CD4-positive, CD25-positive, alpha-beta regulatory T cell (primary cell): ENCODE data around the gene ATG16L2. TPM values are rescaled to one million over a fixed set of nuclear protein-coding genes. Genes with fewer than 3 reads are reported as not detected.

Experiments
- ATAC-seq, 2 donors: fragments of 150-1000 bp; cut with Tn5 transposase; one replicate each; pipeline ENCODE4 v1.10.0; 2021; ENCODE audit warnings: low read depth in 2 of 2, moderate number of reproducible peaks in 2 of 2, moderate library complexity in 1 of 2
- DNase-seq, 3 donors: peaks; one replicate each; pipeline versions ENCODE4 v3.0.0 to v3.0.0-alpha.2; 2012 to 2022; ENCODE audit warnings: mixed read lengths in 1 of 3
- H3K27ac ChIP-seq: one replicate; pipeline ENCODE4 v1.7.0; 2013; ENCODE audit warnings: mild to moderate bottlenecking, low read length; ENCODE audit not compliant: insufficient read depth, poor library complexity, severe bottlenecking
- H3K27me3 ChIP-seq: one replicate; pipeline ENCODE4 v1.7.0; 2013; ENCODE audit warnings: low read length; ENCODE audit not compliant: control insufficient read depth, insufficient read depth
- H3K36me3 ChIP-seq: one replicate; pipeline ENCODE4 v1.7.0; 2013; ENCODE audit warnings: mild to moderate bottlenecking, low read length, moderate library complexity; ENCODE audit not compliant: control insufficient read depth, insufficient read depth
- H3K4me1 ChIP-seq: 2 replicates; pipeline ENCODE4 v1.7.0; 2013; ENCODE audit warnings: mild to moderate bottlenecking, low read length; ENCODE audit not compliant: insufficient read depth, control insufficient read depth, poor library complexity, severe bottlenecking
- H3K4me3 ChIP-seq: one replicate; pipeline ENCODE4 v1.7.0; 2013; ENCODE audit warnings: low read depth, mild to moderate bottlenecking, low read length, moderate library complexity
- H3K9me3 ChIP-seq, 2 experiments: 1 replicate in 1 of 2; 2 replicates in 1 of 2; pipeline ENCODE4 v1.7.0; 2013; ENCODE audit warnings: low read length in 2 of 2, mild to moderate bottlenecking in 1 of 2, moderate library complexity in 1 of 2; ENCODE audit not compliant: control insufficient read depth in 2 of 2
- H3K27ac Mint-ChIP-seq, 3 donors: one replicate each; pipeline ENCODE4 v1.8.0; 2020 to 2022; ENCODE audit warnings: mild to moderate bottlenecking in 3 of 3, mixed read lengths in 3 of 3, moderate library complexity in 2 of 3
- H3K27me3 Mint-ChIP-seq: one replicate; pipeline ENCODE4 v1.8.0; 2022; ENCODE audit warnings: mild to moderate bottlenecking, mixed read lengths
- H3K36me3 Mint-ChIP-seq: one replicate; pipeline ENCODE4 v1.8.0; 2020; ENCODE audit warnings: mixed read lengths
- H3K4me1 Mint-ChIP-seq, 4 donors: one replicate each; pipeline ENCODE4 v1.8.0; 2020 to 2022; ENCODE audit warnings: mixed read lengths in 4 of 4, mild to moderate bottlenecking in 1 of 4
- H3K4me3 Mint-ChIP-seq, 4 donors: one replicate each; pipeline ENCODE4 v1.8.0; 2020 to 2022; ENCODE audit warnings: mild to moderate bottlenecking in 4 of 4, mixed read lengths in 4 of 4, moderate library complexity in 3 of 4
- H3K9me3 Mint-ChIP-seq, 7 donors: one replicate each; pipeline ENCODE4 v1.8.0; 2020 to 2022; ENCODE audit warnings: mixed read lengths in 7 of 7, mild to moderate bottlenecking in 3 of 7, moderate library complexity in 2 of 7
- polyA plus RNA-seq, 4 donors: library from polyadenylated mRNA; unstranded; fragments of 300-500 nt; fragmentation: Illumina TruSeq; gene quantifications; one replicate each; pipeline ENCODE4 v1.2.3, GENCODE V29; 2021
- total RNA-seq: library from RNA; stranded (reverse); gene quantifications from one replicate; pipeline ENCODE4 v1.2.3, GENCODE V29; 2022

Gene ATG16L2
- total and polyA plus RNA-seq, 5 donors from 2014 or later, result 6.7 to 89.9 (median 11.1) TPM

GRCh38 chr11:72829178-72829577 is 15.0 kb downstream of the ATG16L2 start:
- no peak overlapping the region for H3K27ac ChIP-seq
- H3K9me3 ChIP-seq, result no peaks in the 10 kb centered on the region
- H3K27me3 Mint-ChIP-seq, result no peaks in the 10 kb centered on the region
- peaks cover 0 to 22% (median 9%) of the 10 kb centered on the region in 4 donors for H3K4me1 Mint-ChIP-seq
- H3K4me1 ChIP-seq, result peaks cover 6% of the 10 kb centered on the region
- peaks cover 4% of the 10 kb centered on the region for H3K36me3 Mint-ChIP-seq
- ATAC-seq, result no peak
- H3K36me3 ChIP-seq, result peaks cover 22% of the 10 kb centered on the region
- no peak overlapping the region for H3K4me3 ChIP-seq
- H3K27me3 ChIP-seq, result no peaks in the 10 kb centered on the region
- no peaks in the 10 kb centered on the region for H3K9me3 Mint-ChIP-seq
- peak overlapping the region in 1 of 4 donors; percentile 35 for H3K4me3 Mint-ChIP-seq
- DNase-seq, result no peak
- H3K27ac Mint-ChIP-seq, result peak overlapping the region in 2 of 3 donors; percentile 29 to 78

DNA sequence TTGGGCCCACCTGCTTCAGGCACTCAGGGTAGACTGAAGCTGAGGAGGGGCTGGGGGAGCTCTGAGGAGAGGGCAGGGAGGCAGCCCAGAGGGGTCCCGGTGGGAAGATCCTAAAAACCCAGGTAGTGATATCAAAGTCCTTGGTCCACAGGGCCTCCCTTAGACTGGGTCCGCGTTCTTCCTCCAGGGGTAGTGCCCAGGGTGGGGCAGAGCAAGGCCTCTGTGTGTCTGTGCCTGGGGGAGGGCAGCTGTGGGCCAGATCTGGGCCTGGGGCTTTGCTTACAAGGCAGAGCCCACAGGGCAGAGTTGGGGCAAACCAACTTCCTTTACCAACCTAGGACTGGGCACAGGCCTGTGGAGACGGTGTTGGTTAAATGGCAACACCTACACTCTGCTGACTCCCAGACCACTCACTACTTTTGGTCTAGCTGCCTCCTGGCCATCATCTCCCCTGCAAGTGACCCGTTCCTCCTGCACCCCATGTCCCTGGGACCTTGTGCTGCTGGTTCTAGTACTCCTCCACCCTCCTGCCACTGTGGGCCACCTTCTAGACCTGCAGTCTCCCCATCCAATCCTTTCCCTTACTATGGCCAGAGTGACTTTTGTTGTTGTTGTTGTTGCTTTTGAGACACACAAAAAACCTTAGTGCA is 15.8 kb downstream of the ATG16L2 start:
- Mint-ChIP-seq H3K36me3 (peaks cover 4% of the 10 kb centered on the region), H3K9me3 (no peaks in the 10 kb centered on the region), H3K4me1 (peaks cover 0 to 18% (median 7%) of the 10 kb centered on the region in 4 donors), H3K27me3 (no peaks in the 10 kb centered on the region), H3K4me3 (peak overlapping the region in 1 of 4 donors; percentile 61), H3K27ac (peak overlapping the region in 2 of 3 donors; percentile 69)
- Histone ChIP-seq H3K4me3 (no peak overlapping the region), H3K36me3 (peaks cover 20% of the 10 kb centered on the region), H3K27ac (no peak overlapping the region), H3K27me3 (no peaks in the 10 kb centered on the region), H3K9me3 (no peaks in the 10 kb centered on the region), H3K4me1 (peaks cover 6% of the 10 kb centered on the region)
- DNase-seq, result no peak
- ATAC-seq, result no peak

DNA sequence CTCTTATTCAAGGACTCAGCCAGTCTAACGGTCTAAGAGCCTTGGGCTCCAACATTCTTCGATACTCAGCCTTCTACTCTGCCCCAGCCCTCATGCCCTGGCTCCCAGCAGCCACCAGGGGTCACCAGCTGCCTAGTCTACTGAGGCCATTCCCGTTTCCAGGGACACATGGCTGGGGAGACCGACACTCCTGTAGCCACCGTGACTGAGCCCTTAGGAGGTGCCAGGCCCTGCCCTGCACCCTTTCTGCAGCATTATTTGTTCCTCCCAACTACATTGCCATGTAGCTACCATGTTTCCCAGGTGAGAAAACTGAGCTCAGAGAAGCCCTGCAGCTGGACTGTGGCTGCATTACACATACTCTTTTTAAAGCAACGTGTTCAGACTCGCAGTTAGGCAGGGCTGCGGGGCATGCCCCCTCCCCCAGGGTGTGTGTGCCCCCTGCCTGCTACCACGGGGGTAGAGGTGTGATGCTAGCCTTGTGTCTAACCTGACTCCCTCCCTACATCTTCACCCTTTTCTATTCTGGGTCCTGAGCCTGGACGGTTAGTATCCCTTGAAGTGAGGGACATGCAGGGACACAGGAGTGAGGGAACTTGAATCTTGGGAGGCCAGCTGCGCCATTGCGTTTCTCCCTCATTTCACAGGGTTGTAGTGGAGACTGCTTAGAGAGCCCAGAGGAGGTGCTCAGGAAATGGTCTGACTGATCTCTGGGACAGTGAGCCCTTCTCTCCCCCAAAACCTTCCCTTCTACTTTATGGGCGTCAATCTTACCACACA is 17.5 kb downstream of the ATG16L2 start:
- H3K9me3 Mint-ChIP-seq, result no peaks in the 10 kb centered on the region
- H3K4me1 Mint-ChIP-seq, result peaks cover 0 to 18% (median 4%) of the 10 kb centered on the region in 4 donors
- peaks cover 22% of the 10 kb centered on the region for H3K36me3 ChIP-seq
- peaks cover 6% of the 10 kb centered on the region for H3K4me1 ChIP-seq
- no peak overlapping the region for H3K27ac ChIP-seq
- ATAC-seq (peak; percentile 65 to 68), DNase-seq (peak; percentile 42 to 52 (median 45))
- peak overlapping the region; percentile 15 to 88 (median 84) for H3K27ac Mint-ChIP-seq
- H3K4me3 ChIP-seq, result no peak overlapping the region
- H3K27me3 Mint-ChIP-seq, result no peaks in the 10 kb centered on the region
- H3K27me3 ChIP-seq, result no peaks in the 10 kb centered on the region
- H3K9me3 ChIP-seq, result no peaks in the 10 kb centered on the region
- H3K4me3 Mint-ChIP-seq, result no peak overlapping the region
- H3K36me3 Mint-ChIP-seq, result peaks cover 8% of the 10 kb centered on the region

DNA sequence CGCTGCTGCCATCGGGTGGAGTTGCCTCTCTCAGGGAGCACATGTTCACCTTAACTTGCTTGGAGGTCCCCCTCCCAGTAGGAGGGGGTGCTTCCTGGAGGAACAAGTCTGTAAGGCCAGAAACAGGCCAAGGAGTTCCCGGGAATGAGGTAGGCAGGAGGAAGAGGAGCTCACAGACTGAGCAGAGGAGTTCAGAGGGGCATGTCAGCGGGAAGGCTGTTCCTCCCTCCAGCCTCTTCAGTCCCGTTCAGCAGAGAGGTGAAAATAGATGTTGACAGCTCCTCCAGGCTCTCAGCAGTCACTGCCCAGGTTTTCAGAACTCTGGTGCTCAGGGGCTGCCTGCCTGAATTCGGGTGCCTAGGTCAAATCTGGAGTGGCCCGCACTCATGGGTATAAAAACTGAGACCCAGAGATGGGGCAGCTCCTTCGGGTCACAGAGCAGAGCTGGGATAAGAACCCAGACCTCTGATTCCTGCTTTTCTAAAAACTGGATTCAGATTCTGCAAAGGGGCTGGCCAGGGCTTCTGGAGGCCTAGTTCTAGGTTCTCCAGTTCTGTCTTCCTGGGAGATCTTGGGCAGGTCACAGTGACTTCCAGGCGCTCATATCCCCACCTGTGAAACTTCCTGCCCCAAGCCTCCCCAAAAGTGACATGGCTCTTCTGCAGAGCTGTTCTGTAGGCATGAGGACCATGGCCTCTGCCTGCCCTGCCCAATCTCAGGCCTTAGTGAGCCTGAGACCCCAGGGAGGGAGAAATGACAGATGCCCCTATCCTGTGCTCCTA is 18.3 kb downstream of the ATG16L2 start:
- Histone ChIP-seq H3K27me3 (no peaks in the 10 kb centered on the region), H3K4me3 (no peak overlapping the region), H3K27ac (no peak overlapping the region), H3K4me1 (peaks cover 6% of the 10 kb centered on the region), H3K9me3 (no peaks in the 10 kb centered on the region), H3K36me3 (peaks cover 26% of the 10 kb centered on the region)
- Mint-ChIP-seq H3K36me3 (peaks cover 8% of the 10 kb centered on the region), H3K4me3 (no peak overlapping the region), H3K27me3 (no peaks in the 10 kb centered on the region), H3K27ac (peak overlapping the region in 2 of 3 donors; percentile 88 to 89), H3K4me1 (peaks cover 0 to 18% (median 4%) of the 10 kb centered on the region in 4 donors), H3K9me3 (no peaks in the 10 kb centered on the region)
- DNase-seq (no peak), ATAC-seq (no peak)

GRCh38 chr11:72833083-72833733 is 19.0 kb downstream of the ATG16L2 start:
- Histone ChIP-seq H3K4me1 (peaks cover 2% of the 10 kb centered on the region), H3K9me3 (no peaks in the 10 kb centered on the region), H3K36me3 (peaks cover 32% of the 10 kb centered on the region), H3K4me3 (no peak overlapping the region), H3K27ac (no peak overlapping the region), H3K27me3 (no peaks in the 10 kb centered on the region)
- peaks cover 8% of the 10 kb centered on the region for H3K36me3 Mint-ChIP-seq
- H3K4me1 Mint-ChIP-seq, result peaks cover 0 to 13% (median 1%) of the 10 kb centered on the region in 4 donors
- ATAC-seq (no peak), DNase-seq (no peak)
- H3K4me3 Mint-ChIP-seq, result no peak overlapping the region
- H3K27ac Mint-ChIP-seq, result peak overlapping the region in 2 of 3 donors; percentile 53 to 89
- H3K9me3 Mint-ChIP-seq, result no peaks in the 10 kb centered on the region
- H3K27me3 Mint-ChIP-seq, result no peaks in the 10 kb centered on the region

DNA sequence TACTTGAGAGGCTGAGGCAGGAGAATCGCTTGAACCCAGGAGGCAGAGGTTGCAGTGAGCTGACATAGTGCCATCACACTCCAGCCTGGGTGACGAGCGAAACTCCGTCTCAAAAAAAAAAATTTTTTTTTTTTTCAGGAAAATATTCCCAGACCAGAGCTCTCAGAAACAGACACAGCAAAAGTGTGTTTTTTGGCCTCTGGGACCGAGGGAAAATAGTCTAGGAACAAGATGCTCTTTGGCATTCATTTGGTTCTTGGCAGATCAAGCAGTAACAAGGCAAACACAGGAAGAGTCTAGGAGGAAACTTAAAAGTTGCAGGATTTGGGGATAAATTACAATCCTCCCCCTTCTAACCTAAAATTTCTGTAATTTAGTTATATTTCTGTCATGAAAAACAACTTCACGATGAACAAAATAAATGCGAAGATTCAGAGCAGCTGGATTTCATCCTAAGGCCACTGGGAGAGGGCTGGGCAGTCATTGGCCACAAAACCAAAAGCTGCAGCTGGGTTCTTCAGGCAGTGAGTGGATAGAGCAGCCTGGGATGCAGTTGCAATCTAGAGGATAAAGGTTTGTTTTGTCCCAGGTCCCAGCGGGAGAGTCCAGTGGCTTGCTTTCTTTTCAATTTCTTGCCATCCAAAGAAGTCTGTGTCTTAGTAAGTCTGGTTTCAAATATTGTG is 19.7 kb downstream of the ATG16L2 start:
- DNase-seq (no peak), ATAC-seq (no peak)
- no peaks in the 10 kb centered on the region for H3K27me3 Mint-ChIP-seq
- peaks cover 12% of the 10 kb centered on the region for H3K36me3 Mint-ChIP-seq
- no peak overlapping the region for H3K4me3 Mint-ChIP-seq
- Histone ChIP-seq H3K4me3 (no peak overlapping the region), H3K27ac (no peak overlapping the region), H3K36me3 (peaks cover 32% of the 10 kb centered on the region), H3K27me3 (no peaks in the 10 kb centered on the region), H3K4me1 (no peaks in the 10 kb centered on the region), H3K9me3 (no peaks in the 10 kb centered on the region)
- H3K9me3 Mint-ChIP-seq, result peaks cover 0 to 2% (median 0%) of the 10 kb centered on the region in 7 donors
- peaks cover 0 to 10% (median 4%) of the 10 kb centered on the region in 4 donors for H3K4me1 Mint-ChIP-seq
- peak overlapping the region; percentile 28 to 89 (median 48) for H3K27ac Mint-ChIP-seq

- H3K4me3 Mint-ChIP-seq, result peak overlapping the region in 1 of 4 donors; percentile 3
- Histone ChIP-seq H3K4me1 (no peaks in the 10 kb centered on the region), H3K27ac (no peak overlapping the region), H3K27me3 (no peaks in the 10 kb centered on the region), H3K4me3 (no peak overlapping the region), H3K36me3 (peaks cover 38% of the 10 kb centered on the region), H3K9me3 (no peaks in the 10 kb centered on the region)
- ATAC-seq, result no peak
- DNase-seq, result no peak
- H3K9me3 Mint-ChIP-seq, result peaks cover 0 to 2% (median 0%) of the 10 kb centered on the region in 7 donors
- peaks cover 19% of the 10 kb centered on the region for H3K36me3 Mint-ChIP-seq
- no peaks in the 10 kb centered on the region for H3K27me3 Mint-ChIP-seq
- peaks cover 0 to 10% (median 5%) of the 10 kb centered on the region in 4 donors for H3K4me1 Mint-ChIP-seq
- peak overlapping the region in 2 of 3 donors; percentile 43 to 89 for H3K27ac Mint-ChIP-seq
These were observed 20.7 kb downstream of the ATG16L2 start for GRCh38 chr11:72834905-72835304.
